TTC549 (cell line): ENCODE data around the gene HYOU1.
A peak's percentile ranks its signal among the peaks of the same experiment; 100 is the strongest.
"Not testable (repeated sequence)": the region's sequence is repeated elsewhere in the genome, so short reads cannot be mapped to it uniquely, and the experiment has no call there.

Experiments
- FAIRE-seq: peaks from 2 replicates; lab custom pipeline; 2012; peaks lifted over from hg19 to GRCh38; lab: Jason Lieb, UNC

HYOU1 gene

DNA sequence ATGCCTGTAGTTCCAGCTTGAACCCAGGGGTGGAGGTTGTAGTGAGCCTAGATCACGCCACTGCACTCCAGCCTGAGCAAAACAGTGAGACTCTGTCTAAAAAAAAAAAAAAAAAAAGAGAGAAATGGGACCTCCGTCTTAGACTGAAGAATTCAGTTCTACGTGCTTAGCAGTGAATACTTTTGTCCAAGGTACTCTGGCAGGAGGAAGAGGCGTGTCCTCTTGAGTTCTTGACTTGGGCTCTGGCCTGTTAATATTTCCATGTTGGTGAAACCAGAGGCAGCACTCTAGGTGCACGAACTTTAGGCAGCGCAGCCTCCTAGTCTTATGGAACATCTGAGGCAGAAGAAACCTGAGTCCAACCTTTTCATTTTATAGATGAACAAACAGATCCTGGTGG is 30.1 kb upstream of the HYOU1 start:
- no peak for FAIRE-seq

DNA sequence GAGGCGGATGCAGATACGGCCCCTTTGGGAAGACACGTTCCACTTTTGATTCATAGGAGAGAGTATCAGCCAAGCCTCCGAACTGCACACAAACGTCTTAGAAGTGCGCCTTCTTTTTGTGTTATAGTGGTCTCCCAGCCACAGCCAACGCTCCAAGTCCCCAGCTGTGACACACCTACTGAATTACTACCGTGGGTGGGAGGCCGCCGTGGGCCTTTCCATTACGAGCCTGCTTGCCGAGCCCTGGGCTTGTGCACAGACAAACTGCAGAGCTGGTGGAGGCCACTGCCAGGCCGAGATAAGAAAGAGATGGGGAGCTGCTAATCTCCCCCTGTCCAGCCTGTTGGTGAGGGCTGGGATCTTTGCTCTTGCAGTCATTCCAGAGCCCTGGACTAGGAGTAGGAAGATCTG is 28.4 kb upstream of the HYOU1 start:
- FAIRE-seq, result no peak

DNA sequence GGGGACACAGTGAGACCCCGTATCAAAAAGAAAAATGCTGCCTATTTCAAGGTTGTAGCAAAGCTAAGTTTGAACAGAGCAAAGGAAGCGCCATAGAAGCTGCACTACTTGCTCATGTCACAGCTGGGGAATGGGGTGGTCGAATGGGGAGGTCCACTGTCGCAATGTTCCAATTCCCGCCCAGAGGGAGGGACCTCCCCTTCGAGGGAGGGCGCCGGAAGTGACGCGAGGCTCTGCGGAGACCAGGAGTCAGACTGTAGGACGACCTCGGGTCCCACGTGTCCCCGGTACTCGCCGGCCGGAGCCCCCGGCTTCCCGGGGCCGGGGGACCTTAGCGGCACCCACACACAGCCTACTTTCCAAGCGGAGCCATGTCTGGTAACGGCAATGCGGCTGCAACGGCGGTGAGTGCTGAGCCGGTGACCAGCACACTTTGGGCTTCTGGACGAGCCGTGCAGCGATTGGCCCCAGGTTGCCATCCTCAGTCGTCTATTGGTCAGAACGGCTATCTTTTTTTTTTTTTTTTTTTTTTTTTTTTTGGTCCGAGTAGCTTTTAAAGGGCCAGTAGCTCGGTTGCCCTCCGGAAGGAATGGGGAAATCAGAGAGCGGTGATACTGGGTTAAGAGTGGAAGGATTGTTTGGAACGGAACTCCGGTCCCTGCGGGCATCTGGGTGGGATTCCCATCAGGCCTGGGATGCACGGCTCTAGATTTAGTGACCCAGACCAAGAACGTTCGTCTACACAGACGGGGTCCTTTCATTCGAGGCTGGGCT is 27.8 kb upstream of the HYOU1 start, which contains the start of gene HMBS:
Gene HMBS (plus strand): TSS at position 219 of the 774 bp plus-strand sequence. CDS start 153 bp downstream, at position 372.
- peak; percentile 68 for FAIRE-seq

DNA sequence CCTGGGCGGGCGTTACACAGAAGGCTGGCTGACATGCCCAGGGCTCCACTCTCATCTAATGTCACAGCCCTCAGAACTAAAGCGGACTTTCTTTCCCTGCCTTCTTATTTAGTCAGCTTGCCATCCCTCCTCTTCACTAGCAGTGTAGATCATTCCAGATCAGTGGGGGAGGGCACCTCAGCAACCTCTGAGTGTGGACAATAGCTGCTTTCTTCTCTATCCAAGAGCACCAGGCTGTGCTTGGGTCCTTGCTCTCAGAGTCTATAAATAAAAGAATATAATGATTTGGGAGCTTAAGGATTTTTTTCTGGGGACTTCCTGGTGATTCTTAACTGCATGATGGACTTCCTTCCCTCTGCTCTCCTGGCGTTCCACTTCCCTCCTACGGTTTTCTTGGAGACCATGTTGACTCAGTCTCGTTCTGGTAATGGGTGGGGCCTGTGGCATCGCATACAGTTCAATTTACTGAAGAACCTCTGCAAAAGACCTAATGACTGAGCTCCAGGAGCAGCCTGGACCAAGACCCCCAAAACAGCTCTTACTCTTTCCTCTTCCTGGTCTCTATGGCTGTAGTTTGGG is 24.8 kb upstream of the HYOU1 start:
- FAIRE-seq, result no peak

DNA sequence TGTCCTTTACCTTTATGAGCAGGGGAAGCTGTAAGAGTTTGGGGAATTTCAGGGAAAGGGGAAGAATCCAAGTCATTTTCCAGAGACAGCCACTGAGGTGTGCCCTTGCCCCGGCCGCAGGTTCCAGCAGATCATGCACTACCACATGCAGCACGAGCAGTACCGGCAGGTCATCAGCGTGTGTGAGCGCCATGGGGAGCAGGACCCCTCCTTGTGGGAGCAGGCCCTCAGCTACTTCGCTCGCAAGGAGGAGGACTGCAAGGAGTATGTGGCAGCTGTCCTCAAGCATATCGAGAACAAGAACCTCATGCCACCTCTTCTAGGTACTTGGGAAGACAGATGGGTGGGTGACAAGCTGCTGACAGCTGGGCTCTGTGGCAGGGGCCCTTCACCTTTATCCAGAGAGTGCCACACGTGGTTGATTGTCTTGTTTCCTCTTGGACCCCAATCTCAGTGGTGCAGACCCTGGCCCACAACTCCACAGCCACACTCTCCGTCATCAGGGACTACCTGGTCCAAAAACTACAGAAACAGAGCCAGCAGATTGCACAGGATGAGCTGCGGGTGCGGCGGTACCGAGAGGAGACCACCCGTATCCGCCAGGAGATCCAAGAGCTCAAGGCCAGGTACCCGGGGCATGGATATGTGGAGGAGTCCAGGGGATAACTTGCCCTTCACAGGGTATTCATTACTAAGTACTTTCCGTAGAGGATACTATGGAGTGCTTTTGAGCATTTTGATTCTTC is 21.8 kb upstream of the HYOU1 start:
- FAIRE-seq, result no peak

DNA sequence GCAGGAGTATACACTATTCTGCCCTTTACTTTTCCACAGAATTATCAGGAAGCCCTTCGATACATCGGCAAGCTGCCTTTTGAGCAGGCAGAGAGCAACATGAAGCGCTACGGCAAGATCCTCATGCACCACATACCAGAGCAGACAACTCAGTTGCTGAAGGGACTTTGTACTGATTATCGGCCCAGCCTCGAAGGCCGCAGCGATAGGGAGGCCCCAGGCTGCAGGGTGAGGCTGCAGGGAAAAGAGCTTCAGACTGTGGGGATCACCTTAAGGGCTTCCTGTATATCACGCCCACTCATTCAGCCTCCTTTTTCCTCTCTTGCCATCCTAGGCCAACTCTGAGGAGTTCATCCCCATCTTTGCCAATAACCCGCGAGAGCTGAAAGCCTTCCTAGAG is 20.8 kb upstream of the HYOU1 start:
- FAIRE-seq, result no peak

DNA sequence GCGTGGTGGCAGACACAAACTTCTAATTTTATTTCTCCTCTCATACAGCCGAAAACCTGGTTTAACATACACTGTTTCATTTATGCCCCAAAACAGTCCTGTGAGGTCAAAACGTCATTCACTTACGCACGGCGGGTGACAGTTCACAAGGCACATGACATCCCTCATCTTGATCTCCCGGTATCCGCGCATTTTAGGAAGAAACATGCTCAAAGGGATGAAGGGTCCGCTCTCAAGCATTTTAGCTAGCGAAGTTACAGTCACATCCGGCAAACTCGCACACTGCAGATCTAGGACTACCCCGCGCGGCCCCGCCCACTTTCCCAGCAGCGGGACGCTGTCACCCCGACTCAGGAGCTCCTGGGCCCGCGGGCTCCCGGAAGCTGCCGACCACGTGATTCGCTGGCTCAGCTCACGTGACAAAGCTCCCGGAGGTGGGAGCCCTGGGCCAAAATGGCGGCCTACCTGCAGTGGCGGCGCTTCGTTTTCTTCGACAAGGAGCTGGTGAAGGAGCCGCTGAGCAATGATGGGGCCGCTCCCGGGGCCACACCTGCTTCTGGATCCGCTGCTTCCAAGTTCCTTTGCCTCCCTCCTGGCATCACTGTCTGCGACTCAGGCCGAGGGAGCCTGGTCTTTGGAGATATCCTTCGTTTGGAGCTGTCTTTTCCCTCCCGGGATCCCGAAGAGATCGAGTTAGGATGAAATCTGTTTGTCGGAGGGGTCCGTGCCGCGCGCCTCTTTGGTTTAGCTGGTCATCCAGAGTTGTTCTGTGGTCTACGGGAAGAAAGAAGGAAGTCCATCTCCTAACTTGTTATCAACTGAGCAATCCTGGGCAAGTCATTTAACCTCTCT is 10.6 kb upstream of the HYOU1 start, which contains the start of gene VPS11:
Gene VPS11 (plus strand): TSS at position 448 of the 852 bp plus-strand sequence. CDS start 6 bp downstream, at position 454.
- FAIRE-seq, result peak; percentile 41

DNA sequence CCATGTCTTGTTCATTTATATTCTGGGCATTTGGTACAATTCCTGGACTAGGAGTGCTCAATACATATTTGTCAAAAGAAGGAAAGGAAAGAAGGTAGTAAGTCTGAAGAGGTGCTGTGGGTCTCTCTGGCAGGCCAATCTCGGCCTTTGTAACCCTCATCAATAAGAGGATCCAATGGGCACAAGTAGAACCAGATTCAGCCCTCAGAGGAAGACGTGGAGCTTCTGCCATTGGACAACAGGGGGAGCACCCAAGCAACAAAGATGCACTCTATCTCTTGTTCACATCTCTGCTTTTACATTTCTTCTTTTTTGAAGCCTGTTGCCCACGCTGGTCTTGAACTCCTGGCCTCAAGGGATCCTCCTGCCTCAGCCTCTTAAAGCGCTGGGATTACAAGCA is 8.4 kb upstream of the HYOU1 start:
- no peak for FAIRE-seq

DNA sequence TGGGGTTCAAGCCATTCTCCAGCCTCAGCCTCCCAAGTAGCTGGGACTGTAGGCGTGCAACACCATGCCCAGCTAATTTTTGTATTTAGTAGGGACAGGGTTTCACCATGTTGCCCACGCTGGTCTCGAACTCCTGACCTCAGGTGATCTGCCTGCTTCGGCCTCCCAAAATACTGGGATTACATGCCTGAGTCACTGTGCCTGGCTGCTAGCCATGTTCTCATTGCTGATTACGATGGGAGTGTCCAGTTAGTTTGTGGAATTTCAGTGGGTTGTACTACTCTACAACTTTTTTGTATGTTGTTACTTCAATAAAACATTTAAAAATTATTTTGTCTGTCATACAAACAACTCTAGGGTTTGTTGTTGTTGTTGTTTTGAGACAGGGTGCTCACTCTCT is 5.8 kb upstream of the HYOU1 start:
- no peak for FAIRE-seq

DNA sequence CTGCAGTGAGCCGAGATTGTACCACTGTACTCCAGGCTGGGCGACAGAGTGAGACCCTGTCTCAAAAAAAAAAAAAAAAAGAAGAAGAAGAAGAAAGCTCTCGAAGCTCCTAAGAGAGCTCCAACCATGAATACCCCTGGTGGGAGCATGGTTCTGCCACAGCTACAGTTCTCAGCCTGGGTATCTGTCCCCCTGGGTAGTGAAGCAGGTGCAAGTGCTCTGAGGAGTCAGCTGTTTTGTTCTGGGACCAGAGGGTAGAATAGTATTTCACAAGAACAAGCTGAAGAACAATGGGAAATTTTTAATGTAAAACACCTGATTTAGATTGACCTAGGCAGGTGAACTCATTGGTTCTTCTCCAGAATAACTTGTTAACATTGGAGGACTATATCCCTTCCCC is 4.3 kb upstream of the HYOU1 start:
- FAIRE-seq, result no peak

DNA sequence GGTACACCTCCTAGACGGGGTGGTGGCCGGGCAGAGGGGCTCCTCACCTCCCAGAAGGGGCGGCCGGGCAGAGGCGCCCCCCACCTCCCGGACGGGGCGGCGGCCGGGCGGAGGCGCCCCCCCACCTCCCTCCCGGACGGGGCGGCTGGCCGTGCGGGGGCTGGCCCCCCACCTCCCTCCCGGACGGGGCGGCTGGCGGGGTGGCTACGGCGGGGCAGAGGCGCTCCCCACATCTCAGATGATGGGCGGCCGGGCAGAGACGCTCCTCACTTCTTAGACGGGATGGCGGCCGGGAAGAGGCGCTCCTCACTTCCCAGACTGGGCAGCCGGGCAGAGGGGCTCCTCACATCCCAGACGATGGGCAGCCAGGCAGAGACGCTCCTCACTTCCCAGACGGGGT is 2.1 kb upstream of the HYOU1 start:
- FAIRE-seq, result not testable (repeated sequence)

DNA sequence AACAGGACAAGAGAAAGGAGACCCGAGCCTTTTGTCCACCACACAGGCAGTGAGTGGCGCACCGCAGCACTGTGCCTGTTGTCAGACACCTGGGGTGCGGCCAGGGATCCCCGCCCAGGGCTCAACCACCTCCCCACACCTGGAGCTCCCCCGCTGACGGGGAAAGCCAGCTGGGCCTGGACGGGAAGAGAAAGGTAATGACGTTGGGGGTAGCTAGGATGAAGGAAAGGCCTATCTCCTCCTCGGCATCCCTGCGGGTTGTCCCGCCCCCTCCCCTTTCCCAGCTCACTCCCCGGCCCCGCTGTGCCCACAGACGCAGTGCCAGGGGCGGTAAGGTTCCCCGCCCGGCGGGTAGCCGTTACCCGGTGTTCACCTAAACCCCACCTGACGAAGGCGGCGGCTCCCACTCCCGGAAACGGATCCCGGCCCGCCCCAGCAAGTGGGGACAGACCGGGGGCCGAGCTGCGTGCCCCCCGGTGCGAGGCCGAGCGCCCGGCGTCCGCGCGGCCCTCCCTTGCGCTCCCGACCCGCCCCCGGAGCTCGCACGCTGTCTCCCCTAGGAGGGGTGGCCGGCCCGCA is 495 bp downstream of the HYOU1 start:
- FAIRE-seq, result no peak

DNA sequence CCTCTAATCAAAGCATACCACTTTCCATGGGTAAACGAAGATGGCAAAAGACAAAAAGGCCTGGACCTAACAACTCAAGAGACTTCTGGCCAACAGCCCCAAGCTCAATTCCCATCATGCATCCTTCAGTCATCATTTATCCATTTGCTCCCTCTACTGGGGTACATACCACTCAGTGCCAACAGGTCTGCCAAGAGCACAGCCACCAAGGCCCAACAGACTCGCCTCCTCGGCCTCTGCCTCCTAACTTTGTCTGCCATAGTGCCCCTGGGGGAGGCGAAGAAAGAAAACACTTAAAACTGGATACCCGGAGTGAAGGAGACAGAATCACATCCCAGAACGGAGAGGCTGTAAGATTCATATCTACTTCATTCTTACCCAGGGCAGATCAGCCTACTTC is 1.1 kb downstream of the HYOU1 start:
- no peak for FAIRE-seq

DNA sequence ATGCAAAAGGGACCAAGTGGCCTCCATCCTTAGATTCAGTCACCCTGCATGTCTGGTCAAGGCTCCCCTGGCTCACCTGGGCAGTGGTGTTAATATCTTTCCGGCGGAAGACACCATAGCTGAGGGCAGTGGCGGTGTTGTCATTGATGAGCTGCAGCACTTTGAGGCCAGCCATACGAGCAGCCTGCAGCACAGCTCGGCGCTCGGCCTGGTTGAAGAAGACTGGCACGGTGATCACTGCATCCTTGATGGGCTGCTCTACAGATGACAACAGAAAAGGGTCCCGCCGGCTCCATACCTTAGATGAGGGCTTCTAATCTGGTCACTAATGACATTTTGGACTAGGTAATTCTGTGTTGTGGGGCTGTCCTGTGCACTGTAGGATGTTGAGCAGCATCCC is 2.6 kb downstream of the HYOU1 start:
- FAIRE-seq, result no peak

DNA sequence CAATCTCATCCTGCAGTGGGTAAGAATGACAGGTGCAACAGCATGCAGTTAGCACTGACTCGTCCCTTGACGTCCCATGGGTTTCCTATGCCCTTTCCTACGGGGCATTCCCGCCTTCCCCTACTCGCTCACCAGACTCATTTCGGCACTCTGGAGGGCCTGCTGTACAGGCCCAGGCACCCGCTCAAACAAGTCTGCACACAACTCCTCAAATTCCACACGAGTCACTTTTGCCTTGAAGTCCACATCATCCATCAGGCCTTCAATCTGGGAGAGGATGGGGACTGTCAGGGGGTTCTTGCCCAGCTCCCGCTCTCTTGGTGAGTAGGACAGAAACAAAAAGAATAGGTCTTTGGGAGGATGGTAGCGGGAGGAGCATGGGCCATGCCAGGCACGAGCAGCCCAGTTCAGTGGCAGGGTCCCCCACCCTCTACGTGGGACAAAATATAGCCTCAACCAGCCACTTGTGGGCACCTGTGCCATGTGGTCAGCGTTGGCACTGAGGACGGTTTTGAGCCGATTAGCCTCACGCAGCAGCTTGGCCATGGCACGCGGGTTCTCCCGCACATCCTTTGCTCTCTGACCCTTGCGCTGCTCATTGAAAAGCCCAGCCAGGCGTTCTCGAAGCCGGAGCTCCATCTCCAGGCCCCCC is 4.7 kb downstream of the HYOU1 start:
- no peak for FAIRE-seq

DNA sequence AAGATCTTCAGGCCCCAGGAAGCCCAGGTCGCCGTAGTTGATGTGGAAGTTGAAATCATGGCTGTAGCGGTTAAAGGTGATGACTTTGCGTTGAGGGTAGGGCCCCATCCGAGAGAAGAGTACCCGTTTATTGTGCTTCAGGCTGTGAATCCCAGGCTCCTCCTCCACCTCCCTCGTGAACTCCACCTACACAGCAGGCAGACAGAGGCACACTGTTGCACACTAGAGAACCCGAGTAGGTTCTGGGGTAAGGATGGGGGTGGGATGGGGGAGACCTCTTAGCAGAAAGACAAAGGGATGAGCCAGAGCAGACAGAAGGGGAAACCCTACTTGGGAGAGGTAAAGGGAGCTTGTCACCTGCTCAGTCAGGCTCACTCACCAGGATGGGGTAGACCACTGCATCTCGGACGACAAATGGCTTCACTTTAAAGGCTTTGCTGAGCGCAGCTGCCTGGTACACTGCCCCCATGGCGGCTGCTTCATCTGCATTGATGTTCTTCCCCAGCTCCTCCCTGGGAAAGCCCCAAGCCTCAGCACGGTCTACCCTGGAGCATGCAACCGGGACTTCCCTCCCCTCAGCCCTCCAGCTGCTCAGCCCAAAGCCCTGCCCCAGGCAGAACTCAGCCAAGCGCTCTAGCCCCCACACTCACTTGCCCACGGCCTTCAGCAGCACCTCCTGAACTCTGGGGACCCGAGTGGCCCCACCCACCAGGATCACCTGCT is 5.4 kb downstream of the HYOU1 start:
- no peak for FAIRE-seq

DNA sequence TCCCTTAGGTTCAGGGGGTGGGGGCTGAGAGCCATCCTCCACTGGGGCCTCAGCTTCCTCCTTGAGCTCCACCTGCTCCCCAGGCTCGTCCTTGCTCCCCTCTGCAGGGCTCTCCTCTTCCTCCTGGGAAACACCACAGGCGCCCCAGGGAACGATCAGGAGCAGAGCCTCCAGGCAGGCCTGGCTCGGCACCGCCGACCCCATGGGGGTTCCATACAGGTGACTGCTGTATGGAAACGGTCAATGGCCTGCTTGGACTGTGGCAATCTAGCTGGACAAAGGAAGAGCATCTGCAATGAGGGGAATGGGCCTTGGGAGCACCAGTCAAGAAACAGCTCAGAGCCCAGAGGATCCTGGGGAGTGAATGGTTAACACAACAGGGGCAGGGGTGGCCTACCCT is 7.9 kb downstream of the HYOU1 start:
- no peak for FAIRE-seq

DNA sequence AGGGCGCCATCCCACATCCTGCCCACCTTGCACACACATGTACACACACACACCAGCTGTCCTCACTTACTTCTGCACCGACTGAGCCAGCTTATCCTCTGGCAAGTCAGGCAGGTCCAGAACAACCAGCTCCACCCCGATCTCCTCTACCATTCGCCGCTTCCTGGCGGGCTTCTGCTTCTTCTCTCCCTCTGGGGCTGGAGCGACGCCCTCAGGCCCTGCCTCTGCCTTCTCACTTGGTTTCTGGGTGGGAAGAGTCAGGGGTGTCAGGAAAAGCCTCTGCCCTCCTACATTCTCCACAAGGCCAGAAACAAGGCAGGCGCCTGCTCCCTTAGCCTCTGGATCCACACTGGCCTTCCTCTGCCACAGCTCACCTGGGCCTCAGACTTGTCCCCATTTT is 8.4 kb downstream of the HYOU1 start:
- FAIRE-seq, result no peak

DNA sequence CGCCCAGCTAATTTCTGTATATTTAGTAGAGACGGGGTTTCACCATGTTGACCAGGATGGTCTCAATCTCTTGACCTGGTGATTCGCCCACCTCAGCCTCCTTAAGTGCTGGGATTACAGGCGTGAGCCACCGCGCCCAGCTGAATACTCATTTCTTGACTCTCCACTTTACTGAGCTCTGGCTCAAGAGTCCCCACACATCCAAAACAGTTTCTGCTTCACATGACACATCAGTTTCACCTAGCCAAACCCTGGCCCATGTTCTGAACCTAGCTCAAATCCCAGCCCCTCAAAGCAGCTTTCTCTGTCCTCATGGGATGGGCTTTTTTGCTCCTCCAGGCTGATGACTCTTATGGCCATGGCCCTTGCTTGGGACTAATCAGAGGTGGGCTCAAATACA is 9.8 kb downstream of the HYOU1 start:
- FAIRE-seq, result no peak

DNA sequence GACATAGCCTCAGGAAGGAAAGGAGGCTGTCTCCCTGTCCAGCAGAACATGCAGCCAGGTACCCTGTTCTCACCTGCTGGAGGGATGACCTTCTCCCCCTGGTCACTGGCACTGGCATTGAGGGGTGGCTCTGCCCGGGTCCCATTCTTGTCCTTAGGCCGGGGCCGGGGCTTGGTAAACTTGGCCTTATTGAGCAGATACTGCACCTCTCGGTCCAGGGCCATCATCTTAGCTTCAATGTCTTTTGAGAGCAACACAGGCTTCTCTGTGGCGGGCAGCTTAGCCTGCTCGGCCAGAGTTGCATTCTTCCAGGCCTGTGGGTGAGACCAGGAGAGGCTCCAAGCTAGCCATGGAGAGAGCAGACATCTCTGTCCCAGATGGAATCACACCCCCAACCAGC is 10.5 kb downstream of the HYOU1 start:
- FAIRE-seq, result no peak

DNA sequence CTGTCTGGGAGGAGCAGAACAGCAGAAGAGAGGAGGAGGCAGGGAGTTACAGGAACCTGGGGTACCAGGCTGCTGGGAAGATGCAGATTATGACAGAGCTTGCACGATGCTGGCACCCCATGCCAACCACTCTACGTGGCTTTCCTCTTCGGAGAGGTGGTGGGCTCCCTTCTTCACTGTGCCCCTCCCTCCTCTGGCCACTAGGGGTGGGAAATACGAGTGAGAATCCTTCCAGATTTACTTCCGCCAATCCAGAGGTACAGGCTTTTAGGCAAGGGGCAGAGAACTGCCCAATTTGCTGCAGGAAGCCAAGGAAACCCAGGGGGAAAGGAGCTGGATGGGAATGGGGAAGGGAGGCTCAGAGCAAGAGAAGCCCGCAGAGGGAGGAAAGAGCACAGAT is 12.3 kb downstream of the HYOU1 start:
- FAIRE-seq, result no peak
